OCI-M1 (cell line): ENCODE measurements around the gene MICAL2.

ENCODE experiments used
- DNase-seq: peaks from one replicate; lab custom pipeline; 2025; lab: John Stamatoyannopoulos, UW

MICAL2 gene

DNA sequence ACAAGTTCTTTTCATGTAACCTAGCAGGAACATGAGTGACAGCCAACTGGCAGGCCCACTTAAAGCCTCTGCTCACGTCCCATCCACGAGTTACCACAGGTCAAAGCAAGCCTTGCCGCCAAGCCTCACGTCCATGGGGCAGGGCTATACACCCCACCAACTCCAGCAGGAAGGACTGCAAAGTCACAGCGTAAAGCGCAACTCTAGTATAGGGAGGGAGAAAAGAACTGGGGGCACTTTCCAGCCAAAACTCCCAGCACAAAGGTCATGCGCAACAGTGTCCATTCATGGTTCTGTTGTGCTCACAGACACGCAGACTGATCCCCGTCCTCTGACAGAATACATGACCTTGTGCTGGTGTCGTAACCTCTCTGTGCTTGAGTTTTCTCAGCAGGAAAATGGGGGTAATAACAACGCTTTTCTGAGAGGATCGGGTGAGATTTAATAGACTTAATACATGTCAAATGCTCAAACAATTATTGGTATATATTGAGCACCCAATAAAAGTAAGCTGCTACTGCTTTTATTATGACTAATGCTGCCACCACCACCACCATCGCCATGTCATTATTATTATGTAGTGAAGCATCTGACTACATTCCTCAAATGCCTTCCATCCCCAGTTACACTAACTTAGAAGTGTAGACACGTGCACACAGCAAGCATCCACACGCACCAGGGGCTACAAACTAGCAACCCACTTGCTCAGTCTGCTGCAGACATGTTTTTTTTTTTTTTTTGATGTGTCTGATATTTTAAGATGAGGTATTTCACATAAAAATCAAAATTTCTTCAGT is 162.6 kb downstream of the MICAL2 start:
- no peak for DNase-seq

DNA sequence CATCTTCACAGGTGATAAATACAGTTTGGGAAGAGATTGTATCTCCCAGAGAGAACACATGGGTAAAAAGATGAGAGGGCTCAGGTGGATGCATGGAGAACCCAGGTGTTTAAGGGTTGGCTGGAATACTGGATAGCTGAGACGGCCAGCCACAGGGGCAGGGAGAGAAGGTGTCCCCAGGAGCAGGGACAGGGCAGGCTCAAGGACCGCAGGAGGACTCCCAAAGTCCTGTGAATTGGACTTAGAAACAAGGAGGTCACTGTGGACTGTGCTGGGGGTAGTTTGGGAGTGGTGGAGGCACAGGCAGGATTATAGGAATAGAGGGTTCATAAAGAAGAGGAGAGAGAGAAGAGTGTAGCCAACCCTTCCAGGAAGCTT is 163.2 kb downstream of the MICAL2 start:
- no peak for DNase-seq

DNA sequence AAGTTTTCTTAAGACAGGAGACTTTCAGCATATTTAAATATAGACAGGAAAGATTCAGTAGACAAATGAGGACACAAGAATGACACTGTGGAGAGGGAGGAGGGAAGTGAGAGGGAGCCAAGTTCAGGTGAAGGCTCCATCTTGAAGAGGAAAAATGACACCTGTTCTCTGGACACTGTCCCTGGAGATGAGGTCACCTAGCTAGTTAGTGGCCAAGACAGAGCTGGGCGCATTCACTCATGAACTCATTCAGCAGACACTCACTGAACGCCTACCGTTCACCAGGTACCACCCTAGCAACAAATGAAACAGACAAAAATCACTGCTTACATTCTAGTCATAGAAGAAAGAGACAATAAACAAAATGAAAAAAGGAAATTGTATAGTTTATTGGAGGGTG is 163.7 kb downstream of the MICAL2 start:
- DNase-seq, result no peak

DNA sequence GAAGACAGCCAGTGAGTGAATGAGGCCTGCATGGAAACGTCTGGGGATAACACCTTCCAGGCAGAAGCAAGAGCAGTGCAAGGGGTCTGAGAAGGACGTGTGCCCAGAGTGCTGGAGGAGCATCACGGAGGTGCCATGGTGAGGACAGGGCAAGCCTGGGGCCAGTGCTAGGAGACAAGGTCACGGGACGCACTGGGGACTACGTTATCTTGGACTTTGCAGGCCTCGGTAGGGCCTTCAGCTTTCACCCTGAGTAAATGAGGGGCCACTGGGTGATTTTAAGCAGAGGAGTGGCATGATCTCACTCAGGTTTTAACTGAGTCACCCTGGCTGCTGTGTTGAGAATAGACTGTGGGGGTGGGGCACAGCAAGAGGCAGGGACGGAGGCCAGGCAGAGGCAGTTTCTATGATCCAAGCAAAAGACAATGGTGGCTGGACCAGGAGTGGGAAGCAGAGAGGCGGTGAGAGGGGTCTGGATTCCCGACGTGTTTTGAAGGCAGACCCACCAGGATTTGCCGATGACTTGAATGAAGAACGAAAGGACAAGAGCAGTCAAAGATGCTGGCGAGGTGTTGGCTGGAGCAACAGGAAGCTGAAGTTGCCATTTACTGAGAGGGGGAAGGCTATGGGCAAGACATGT is 164.3 kb downstream of the MICAL2 start:
- DNase-seq, result no peak

DNA sequence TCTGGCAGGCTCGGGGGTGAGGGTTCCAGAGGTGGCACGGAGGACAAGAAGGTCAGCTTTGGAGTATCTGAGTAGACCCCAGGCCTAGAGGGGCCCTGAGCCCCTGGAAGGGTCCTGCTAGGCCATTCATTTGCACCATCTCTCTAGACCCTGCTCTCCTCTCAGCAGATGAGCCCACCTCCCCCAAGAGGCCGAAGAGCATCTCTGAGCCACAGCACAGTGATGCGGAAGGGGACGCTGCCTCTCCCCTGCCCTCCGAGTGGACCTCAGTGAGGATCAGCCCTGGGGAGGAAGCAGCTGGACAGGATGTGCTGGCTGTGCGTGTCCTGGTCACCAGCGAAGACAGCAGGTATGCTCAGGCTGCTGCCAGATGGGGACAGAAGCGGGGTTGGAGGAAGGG is 165.4 kb downstream of the MICAL2 start:
- no peak for DNase-seq

DNA sequence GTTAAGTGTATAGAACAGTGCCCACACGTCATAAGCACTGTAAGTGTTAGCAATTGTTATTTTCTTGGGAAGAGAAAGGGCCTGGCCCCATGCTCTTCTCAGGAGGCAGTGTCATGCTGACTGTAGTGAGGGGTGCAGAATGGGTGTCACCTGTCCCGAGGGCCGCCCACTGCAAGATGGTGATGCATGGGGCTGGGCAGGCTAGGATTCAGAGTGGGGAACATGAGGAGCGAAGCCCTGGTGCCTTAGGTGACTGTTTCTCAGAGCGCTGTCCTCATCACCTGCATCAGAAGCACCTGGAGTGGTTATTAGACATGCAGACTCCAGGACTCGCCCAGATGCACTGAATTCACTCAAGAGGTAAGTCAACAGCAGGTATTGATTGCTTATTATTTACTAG is 166.0 kb downstream of the MICAL2 start:
- DNase-seq, result no peak

DNA sequence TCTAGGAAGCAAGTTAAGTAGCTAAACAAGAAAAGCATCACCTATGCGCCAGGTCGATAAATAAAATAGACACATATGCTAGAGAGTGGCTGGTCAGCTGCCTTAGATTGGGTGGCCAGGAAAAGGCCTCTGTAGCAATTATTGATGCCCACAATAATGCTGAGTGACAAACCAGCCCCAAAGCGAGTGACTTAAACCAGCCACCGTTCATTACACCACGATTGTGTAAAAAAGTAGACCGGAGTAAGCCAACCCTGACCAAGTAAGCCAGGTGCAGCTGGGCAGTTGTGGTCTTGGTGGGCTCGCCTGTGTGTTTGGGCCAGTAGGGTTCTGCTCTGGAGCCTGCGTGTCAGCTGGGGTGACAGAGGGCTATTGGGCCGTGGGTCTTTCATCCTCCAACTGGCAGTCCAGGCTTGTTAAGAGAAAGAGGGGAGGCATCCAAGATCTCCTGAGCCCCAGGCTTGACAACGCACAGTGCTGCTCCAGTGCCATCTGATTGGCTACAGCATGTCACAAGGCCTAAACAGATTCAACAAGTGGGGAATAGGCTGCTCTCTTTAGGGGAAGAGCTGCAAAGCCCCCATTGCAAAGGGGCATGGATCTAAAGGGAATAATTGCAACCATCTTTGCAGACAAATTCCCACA is 166.6 kb downstream of the MICAL2 start:
- DNase-seq, result no peak

DNA sequence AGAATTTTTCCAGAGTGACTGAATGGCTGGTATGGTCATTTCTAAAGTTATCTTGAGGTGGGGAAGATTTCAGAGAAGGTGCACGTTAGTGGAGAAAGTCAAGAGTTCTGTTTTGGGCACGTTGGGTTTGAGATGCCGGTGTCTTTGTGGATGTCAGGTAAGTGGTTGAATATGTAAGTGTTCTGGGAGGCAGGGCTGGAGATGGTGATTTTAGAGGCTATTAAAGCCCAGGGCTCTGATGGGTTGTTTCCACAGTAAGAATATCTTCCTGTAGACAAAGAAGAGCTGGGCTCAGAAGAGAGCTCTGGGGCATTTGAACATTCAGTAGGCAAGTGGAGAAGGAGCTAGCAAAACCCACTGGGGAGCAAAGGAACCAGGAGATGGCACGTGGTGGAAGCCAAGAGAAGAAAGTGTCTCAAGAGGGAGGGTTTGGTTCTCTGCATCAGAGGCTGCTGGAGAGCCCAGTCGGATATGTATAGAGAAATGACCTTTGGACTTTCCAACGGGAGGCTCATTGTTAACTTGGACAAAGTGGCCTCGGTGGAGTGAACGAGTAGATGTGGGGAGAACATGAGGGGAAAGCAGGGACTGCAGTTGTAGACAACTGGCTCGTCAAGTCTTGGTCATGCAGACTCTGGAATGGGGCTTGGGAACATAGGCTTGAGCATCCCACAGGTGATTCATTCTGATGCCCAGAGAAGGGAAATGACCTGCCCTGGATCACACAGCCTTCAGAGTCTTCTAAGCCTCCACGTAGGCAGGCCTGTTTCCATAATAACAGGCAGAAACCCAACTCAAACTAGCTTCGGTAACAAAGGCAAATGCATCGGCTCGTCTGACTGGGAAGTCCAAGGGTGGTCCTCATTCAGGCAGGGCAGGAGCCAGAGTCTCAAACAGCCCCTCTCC is 168.6 kb downstream of the MICAL2 start:
- DNase-seq, result no peak

DNA sequence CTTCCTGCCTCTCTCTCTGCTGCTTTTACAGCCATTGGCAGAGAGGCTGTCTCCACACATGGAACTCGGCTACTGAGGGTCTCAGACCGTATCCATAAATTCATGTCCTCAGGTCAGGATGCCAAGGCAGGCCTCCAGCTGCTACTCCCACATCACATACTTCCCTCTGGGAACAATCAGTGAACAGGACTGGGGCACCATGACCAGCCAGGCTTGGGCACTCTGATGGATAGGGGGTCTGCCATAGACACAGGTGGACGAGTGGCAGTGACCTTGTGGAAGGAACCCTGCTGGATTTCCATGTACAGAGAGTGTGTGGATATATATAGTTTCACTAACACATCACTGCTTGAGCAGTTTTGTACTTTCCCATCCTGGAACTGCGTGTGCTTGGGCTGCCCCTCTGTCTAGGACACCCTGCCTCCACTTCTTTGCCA is 169.3 kb downstream of the MICAL2 start:
- DNase-seq, result no peak

DNA sequence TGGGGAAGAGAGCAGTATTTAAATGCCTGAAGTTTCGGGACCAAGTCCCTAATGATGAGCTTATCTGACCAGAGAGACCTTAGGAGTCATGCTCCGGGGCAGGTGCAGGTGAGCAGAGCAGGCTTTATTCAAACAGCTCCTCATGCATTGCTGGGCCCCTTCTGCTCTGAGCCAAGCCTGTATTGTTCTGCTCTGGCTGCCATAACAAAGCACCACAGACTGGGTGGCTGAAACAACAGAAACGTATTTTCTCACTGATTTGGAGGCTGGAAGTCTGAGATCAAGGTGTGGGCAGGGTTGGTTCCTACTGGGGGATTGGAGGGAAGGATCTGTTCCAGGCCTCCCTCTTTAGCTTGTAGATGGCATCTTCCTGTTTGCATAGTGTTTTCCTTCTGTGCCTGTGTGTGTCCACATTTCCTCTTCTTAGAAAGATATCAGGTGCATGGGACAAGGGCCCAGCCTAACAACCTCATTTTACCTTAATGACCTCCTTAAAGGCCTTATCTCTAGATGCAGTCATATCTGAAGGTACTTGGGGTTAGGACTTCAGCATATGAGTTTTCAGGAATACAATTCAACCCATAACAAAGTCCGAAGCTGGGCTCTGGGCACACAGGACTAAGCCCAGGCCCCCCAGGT is 169.9 kb downstream of the MICAL2 start:
- DNase-seq, result no peak

DNA sequence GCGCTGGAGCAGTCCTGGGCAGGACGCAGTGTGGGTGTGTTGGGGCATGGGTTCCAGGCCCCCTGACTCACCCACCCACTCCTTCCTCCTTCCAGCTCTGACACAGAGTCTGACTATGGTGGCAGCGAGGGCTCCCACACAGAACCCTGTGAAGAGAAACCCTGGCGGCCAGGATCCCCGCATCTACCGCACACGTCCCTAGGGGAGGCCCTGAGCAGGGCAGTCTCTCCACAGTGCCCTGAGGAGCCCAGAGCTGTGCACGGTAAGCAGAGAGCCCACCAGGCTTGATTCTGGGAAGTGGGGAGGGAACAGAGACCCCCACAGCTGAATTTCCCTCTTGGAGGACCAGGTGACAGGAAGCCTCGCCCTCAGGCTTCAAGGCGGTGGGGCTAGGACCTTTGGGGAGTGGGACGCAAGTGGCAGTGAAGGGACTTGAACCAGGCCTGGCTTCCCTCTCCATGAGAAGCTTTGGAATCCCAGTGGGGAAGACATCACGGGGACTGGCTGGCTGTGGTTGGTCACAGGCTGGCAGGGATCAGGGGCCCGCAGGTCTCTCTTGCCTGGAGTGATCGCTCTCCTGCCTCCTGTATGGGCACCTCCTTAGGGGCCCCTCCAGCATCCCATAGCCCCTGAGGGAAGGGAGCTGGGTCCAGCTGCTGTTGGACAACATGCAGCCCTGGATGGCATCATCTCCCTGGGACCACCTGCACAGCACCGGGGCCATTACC is 170.6 kb downstream of the MICAL2 start:
- no peak for DNase-seq

DNA sequence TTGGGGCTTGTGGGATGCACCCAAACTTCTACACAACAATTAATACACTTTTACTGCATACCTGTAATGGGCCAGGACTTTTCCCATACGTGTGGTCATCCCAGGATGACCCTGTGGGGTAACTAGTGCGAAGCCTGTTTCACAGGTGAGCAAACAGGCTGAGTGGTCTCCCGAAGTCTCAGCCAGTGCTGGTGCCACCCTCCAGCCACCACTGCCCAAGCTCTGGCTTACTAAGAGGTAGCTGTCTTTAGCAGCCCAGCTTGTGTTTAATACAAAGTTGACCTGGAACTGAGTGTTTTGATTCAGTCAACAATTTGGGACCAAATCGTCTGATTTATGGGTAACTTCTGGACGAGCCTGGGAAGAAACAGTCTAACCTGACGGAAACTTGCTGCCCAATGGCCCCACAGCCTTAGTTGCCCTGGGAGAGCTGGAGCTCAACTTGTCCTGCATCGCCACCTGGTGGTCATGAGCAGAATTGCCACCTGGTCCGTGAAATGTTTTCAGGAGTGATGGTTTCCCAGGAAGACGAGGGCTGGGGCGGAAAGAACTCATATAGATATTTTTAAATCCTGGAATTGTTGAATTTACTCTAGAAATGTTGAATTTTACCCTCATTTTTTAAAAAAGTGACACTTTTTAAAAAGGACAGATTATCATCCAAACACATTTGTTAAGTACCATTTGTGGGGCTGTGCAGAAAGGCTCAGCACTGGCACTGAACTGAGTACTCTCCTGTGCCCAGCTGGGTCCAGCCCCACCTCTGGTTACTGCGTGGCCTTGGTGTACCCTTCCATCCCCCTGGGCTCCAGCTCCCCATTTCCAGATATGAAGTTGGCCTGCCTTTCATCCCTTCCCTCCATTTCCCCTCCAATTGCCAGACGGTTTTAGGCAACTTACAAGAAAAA is 171.4 kb downstream of the MICAL2 start:
- peak; percentile 86 for DNase-seq

DNA sequence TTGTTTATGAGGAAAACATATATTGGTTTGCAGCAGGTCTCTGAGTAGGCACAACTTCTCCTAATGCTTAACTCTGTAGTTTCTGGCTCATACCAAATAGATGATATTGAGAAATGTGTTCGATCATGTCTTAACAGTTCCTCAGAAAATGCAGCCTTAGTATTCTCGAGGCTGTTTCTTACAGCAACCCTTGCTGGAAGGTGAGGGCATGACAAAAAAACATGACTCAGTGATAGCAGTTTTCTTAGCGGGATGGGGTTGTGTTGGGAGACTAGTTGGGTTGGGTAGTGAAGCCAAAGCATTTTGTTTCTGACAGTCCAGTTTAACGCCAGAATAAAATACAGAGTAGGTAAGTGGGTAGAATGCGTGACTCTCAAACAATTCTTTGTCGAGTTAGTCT is 172.3 kb downstream of the MICAL2 start:
- DNase-seq, result no peak

DNA sequence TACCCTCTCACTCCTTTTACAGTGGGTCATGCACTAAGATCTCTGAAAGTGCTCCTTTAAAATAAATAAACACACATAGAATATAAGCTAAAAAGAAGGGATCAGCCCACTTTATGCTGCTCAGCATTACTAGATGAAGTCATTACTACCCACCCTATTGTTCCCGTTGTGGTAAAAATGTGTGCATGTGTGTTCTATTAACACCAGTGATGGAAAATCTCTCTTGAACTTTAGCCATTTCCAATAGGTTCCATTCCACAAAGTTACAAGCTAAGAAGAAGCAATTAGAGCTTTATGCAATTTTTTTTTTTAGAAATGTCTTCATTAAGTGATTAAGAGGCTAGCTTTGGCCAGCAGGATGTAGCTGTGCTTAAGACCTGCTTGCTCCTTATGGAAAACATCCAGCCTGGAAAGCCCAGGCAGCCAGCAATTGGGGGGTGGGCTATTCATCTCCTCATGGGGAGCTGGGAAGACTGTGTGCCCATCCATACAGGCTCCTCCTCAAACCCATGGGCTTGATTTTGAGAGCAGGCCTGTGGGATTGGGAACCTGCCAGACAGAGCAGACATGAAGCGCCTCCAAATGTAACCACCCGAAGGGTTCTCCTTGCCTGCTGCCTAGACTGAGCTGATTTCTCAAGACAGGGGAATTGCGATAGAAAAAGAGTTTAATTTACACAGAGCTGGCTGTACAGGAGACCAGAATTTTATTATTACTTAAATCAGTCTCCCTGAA is 174.1 kb downstream of the MICAL2 start:
- DNase-seq, result no peak

DNA sequence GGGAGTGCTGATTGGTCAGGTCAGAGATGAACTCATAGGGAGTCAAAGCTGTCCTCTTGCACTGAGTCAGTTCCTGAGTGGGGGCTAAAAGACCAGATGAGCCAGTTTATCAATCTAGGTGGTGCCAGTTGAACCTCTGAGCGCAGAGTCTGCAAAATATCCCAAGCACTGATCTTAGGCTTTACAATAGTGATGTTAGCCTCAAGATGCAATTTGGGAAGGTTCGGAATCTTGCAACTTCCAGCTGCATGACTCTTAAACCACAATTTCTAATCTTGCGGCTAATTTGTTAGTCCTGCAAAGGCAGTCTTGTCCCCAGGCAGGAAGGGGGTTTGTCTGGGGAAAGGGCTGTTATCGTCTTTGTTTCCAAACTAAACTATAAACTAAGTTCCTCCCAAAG is 174.7 kb downstream of the MICAL2 start:
- DNase-seq, result no peak

DNA sequence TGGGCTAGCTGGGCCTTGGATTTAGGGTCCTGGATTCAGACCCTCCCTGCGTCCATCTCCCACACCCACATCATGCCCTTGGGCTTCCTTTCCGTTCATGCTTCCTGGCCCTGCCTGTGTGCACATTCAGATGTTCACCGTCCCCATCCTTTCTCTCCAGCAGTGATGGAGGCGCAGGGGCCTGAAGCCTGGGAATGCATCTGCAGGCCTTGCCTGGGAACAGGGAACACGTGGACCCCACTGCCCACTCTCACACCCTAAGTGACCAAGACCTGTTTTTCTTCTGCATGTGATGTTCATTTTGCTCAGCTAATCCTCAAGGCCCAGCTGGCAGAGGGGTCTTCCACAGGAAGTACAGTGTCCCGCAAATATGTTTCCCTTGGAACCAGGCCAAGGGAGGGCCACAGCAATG is 175.4 kb downstream of the MICAL2 start:
- no peak for DNase-seq

DNA sequence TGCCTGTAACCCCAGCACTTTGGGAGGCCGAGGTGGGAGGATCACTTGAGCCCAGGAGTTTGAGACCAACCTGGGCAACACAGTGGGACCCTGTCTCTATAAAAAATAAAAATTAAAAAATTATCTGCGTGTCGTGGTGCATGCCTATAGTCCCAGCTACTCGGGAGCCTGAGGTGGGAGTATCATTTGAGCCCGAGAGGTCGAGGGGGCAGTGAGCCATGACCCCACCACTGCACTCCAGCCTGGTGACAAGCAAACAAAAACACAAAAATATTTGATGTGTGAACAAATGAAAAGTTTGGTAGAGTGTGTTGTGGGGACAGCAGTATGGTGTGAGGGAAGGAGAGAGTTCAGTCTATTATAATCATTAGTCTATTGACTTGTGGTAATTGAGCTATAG is 176.2 kb downstream of the MICAL2 start:
- DNase-seq, result no peak

DNA sequence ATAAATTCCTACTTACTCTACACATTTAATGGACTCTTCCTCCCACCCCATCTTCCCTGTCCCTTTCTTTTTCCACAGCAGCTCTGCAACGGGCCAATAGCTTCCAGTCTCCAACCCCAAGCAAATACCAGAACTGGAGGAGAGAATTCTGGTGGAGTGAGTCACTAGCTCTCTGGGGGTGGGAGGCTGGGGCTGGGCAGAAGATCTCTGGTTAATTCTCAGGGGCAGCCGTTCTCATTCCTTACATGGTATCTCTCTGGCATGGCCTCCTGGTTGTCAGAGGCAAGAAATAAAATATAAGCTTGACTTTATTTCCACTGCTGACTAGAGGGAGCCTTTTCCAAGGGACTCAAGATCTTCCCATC is 176.6 kb downstream of the MICAL2 start:
- no peak for DNase-seq
